ENCODE results near the gene CHDH.

CHDH gene

GRCh38 chr3:53833700-53834099 lies 12.5 kb downstream of the CHDH start:
- no peak for TF ChIP-seq CTCF (conservative IDR thresholded peaks at IDR 0.05; ENCODE audit: low read depth, low read length)
- no peak for DNase-seq (ENCODE audit: low read depth)
- no peak overlapping the region for H3K4me3 ChIP-seq (ENCODE audit: low read depth, low read length)

- DNase-seq (ENCODE audit: low read depth): no peak
- no peak overlapping the region for H3K4me3 ChIP-seq (ENCODE audit: low read depth, low read length)
- no peak for TF ChIP-seq CTCF (conservative IDR thresholded peaks at IDR 0.05; ENCODE audit: low read depth, low read length)
Measured at GRCh38 chr3:53833053-53833645, 13.1 kb downstream of the CHDH start.

DNA sequence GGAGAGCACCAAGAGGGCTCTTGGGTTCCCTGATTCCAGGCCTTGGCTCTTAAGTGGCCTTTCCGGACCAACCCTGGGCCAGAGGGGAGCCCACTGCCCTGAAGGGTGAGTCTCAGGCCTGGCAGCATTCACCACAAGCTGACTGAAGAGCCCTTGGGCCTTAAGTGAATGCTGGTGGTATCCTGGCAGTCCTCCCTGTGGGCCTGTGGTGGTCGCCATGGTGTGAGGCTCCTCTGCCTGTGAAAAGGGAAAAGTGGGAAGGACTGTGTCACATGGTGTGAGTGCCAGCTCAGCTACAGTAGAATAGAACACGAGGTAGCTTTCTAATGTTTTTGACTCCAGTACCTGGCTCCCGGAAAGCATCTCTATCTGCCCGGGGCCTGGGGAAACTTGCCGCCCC lies 15.3 kb downstream of the CHDH start:
- no peak for TF ChIP-seq CTCF (conservative IDR thresholded peaks at IDR 0.05; ENCODE audit: low read depth, low read length)
- DNase-seq (ENCODE audit: low read depth): no peak
- no peak overlapping the region for H3K4me3 ChIP-seq (ENCODE audit: low read depth, low read length)

GRCh38 chr3:53829605-53830004 lies 16.6 kb downstream of the CHDH start:
- DNase-seq (ENCODE audit: low read depth): no peak
- no peak overlapping the region for H3K4me3 ChIP-seq (ENCODE audit: low read depth, low read length)
- TF ChIP-seq CTCF (conservative IDR thresholded peaks at IDR 0.05; ENCODE audit: low read depth, low read length): no peak

GRCh38 chr3:53828581-53828980 lies 17.6 kb downstream of the CHDH start:
- no peak for DNase-seq (ENCODE audit: low read depth)
- no peak for TF ChIP-seq CTCF (conservative IDR thresholded peaks at IDR 0.05; ENCODE audit: low read depth, low read length)
- no peak overlapping the region for H3K4me3 ChIP-seq (ENCODE audit: low read depth, low read length)

GRCh38 chr3:53826048-53826447 lies 20.2 kb downstream of the CHDH start:
- no peak for DNase-seq (ENCODE audit: low read depth)
- H3K4me3 ChIP-seq (ENCODE audit: low read depth, low read length): no peak overlapping the region
- TF ChIP-seq CTCF (conservative IDR thresholded peaks at IDR 0.05; ENCODE audit: low read depth, low read length): no peak

DNA sequence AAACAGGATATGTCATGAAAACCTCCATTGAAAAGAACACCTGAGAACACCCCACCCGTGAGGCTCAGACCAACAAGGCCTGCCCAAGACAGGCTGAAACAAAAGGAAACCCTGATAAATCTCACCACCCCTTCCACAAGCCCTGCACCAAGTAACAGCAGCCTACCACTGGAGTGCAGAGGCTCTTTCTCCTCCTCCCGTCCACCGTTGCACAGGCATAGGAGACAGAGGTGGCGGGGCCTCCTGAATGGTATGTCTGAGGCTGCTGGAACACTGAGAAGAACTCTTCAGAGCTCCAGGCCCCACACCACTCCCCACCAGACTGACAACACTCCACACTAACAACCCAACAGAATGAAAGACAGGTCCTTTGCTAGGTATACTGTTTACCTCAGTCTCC lies 21.4 kb downstream of the CHDH start:
- H3K4me3 ChIP-seq (ENCODE audit: low read depth, low read length): no peak overlapping the region
- no peak for DNase-seq (ENCODE audit: low read depth)
- TF ChIP-seq CTCF (conservative IDR thresholded peaks at IDR 0.05; ENCODE audit: low read depth, low read length): no peak

Measured in choroid plexus epithelial cell (primary cell).